ENCODE results near the gene KLK15. TPM values are rescaled to one million over a fixed set of nuclear protein-coding genes. Genes with fewer than 3 reads are reported as not detected.

KLK15 gene
- total and polyA plus RNA-seq, 2 of the 8 experiments (the other 6 are each of a cell fraction or from before 2014, with no cell fraction given) = not detected

GRCh38 chr19:50833117-50833801, at the start of gene KLK15 (continued):
- TF ChIP-seq USF2 (IDR thresholded peaks at IDR 0.05; ENCODE audit: low read length) (no peak), KDM4A (IDR thresholded peaks at IDR 0.05; ENCODE audit: low read depth, low read length, severe bottlenecking) (no peak), FOSL1 (IDR thresholded peaks at IDR 0.05; ENCODE audit: insufficient read depth, low read depth, low read length) (no peak), TEAD4 (IDR thresholded peaks at IDR 0.05; ENCODE audit: low read depth, low read length) (no peak), HDAC2 (IDR thresholded peaks at IDR 0.05; ENCODE audit: borderline replicate concordance in 1 of 2, low read depth in 2 of 2, low read length in 2 of 2) (no peak), SP4 (IDR thresholded peaks at IDR 0.05; ENCODE audit: low read length) (no peak), SIX5 (IDR thresholded peaks at IDR 0.05; ENCODE audit: low read depth, low read length) (no peak)

Data from H1 (cell line).